ENCODE results near the gene CLSTN1.
"Not testable (repeated sequence)": the region's sequence is repeated elsewhere in the genome, so short reads cannot be mapped to it uniquely, and the experiment has no call there.

CLSTN1 gene

DNA sequence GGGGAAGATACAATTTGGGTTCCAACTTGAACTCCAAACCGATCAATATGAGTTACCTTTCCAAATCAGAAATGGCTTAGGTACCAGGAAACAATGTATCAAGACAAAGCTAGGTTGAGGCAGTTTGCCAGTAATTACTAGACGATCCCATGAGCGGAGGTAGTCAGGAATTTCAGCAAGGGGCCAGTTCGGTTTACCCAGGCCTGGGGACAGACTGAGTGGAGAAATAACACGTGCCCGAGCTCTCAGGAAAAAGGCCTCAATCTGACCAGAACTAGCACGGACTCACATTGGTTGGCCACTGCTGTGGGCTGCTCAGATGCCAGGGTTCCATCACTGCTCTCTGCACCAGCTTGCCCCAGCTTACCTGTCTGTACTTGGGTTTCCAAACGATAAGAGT lies 15.3 kb downstream of the CLSTN1 start:
- Histone ChIP-seq H3K9me2 (replicated peaks; ENCODE audit: insufficient read depth, low read length) (no peaks in the 10 kb centered on the region), H4K20me1 (ENCODE audit: low read depth, low read length) (peaks cover 10% of the 10 kb centered on the region; the same call in 1 of the 2 replicates), H3K79me2 (ENCODE audit: insufficient read depth, low read length) (peaks cover 98% of the 10 kb centered on the region), H3K9ac (ENCODE audit: low read length) (peak overlapping the region; percentile 11; the same call in 1 of the 2 replicates), H3K4me2 (ENCODE audit: low read depth, low read length, poor library complexity, severe bottlenecking) (peak overlapping the region; percentile 64), H3K9me3 (ENCODE audit: insufficient read depth, low read length) (no peaks in the 10 kb centered on the region), H3K27ac (ENCODE audit: low read depth, low read length) (peak overlapping the region; percentile 73), H3K27me3 (ENCODE audit: low read length) (no peaks in the 10 kb centered on the region), H3K4me3 (ENCODE audit: insufficient read depth, low read length, poor library complexity, severe bottlenecking) (no peak overlapping the region), H2AFZ (ENCODE audit: low read depth, low read length, severe bottlenecking) (no peak overlapping the region), H3F3A (ENCODE audit: insufficient read depth) (peaks cover 50% of the 10 kb centered on the region), H3K36me3 (ENCODE audit: low read length) (peaks cover 9% of the 10 kb centered on the region; the same call in 1 of the 2 replicates)
- TF ChIP-seq, protein P1, sequence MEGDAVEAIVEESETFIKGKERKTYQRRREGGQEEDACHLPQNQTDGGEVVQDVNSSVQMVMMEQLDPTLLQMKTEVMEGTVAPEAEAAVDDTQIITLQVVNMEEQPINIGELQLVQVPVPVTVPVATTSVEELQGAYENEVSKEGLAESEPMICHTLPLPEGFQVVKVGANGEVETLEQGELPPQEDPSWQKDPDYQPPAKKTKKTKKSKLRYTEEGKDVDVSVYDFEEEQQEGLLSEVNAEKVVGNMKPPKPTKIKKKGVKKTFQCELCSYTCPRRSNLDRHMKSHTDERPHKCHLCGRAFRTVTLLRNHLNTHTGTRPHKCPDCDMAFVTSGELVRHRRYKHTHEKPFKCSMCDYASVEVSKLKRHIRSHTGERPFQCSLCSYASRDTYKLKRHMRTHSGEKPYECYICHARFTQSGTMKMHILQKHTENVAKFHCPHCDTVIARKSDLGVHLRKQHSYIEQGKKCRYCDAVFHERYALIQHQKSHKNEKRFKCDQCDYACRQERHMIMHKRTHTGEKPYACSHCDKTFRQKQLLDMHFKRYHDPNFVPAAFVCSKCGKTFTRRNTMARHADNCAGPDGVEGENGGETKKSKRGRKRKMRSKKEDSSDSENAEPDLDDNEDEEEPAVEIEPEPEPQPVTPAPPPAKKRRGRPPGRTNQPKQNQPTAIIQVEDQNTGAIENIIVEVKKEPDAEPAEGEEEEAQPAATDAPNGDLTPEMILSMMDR (IDR thresholded peaks at IDR 0.05; ENCODE audit: insufficient read depth, low read length, poor library complexity, severe bottlenecking) = no peak
- no peak for TF ChIP-seq EZH2phosphoT487 (conservative IDR thresholded peaks at IDR 0.05; ENCODE audit: low read length)

GRCh38 chr1:9807541-9807940 lies 16.2 kb downstream of the CLSTN1 start:
- Histone ChIP-seq H3K4me2 (ENCODE audit: low read depth, low read length, poor library complexity, severe bottlenecking) (peak overlapping the region; percentile 64), H3K36me3 (ENCODE audit: low read length) (peaks cover 9% of the 10 kb centered on the region; the same call in 1 of the 2 replicates), H3K9ac (ENCODE audit: low read length) (peak overlapping the region; percentile 10; the same call in 1 of the 2 replicates), H2AFZ (ENCODE audit: low read depth, low read length, severe bottlenecking) (no peak overlapping the region), H3K9me3 (ENCODE audit: insufficient read depth, low read length) (no peaks in the 10 kb centered on the region), H3K79me2 (ENCODE audit: insufficient read depth, low read length) (peaks cover 98% of the 10 kb centered on the region), H3K9me2 (replicated peaks; ENCODE audit: insufficient read depth, low read length) (no peaks in the 10 kb centered on the region), H3F3A (ENCODE audit: insufficient read depth) (peaks cover 52% of the 10 kb centered on the region), H3K4me3 (ENCODE audit: insufficient read depth, low read length, poor library complexity, severe bottlenecking) (no peak overlapping the region), H3K27ac (ENCODE audit: low read depth, low read length) (peak overlapping the region; percentile 73), H3K27me3 (ENCODE audit: low read length) (no peaks in the 10 kb centered on the region), H4K20me1 (ENCODE audit: low read depth, low read length) (peaks cover 10% of the 10 kb centered on the region; the same call in 1 of the 2 replicates)
- TF ChIP-seq, protein P1 (IDR thresholded peaks at IDR 0.05; ENCODE audit: insufficient read depth, low read length, poor library complexity, severe bottlenecking) = no peak
- no peak for TF ChIP-seq EZH2phosphoT487 (conservative IDR thresholded peaks at IDR 0.05; ENCODE audit: low read length)

DNA sequence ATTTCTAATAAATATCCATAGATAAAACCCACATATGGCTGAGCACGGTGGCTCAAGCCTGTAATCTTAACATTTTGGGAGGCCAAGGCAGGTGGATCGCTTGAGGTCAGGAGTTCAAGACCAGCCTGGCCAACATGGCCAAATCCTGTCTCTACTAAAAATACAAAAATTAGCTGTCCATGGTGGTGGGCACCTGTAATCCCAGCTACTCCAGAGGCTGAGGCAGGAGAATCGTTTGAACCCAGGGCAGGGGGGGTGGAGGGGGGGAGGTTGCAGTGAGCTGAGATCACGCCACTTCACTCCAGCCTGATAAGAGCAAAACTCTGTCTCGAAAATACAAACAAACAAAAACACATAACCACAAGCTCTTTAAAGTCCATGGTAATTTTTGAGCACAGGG lies 17.8 kb downstream of the CLSTN1 start:
- Histone ChIP-seq H3K4me2 (ENCODE audit: low read depth, low read length, poor library complexity, severe bottlenecking) (peak overlapping the region; percentile 49), H3K27ac (ENCODE audit: low read depth, low read length) (peak overlapping the region; percentile 50; the same call in 1 of the 2 replicates), H3F3A (ENCODE audit: insufficient read depth) (peaks cover 46% of the 10 kb centered on the region), H3K79me2 (ENCODE audit: insufficient read depth, low read length) (peaks cover 98% of the 10 kb centered on the region)
- H3K4me3 ChIP-seq (ENCODE audit: insufficient read depth, low read length, poor library complexity, severe bottlenecking); H3K9me2 ChIP-seq (replicated peaks; ENCODE audit: insufficient read depth, low read length); H3K9me3 ChIP-seq (ENCODE audit: insufficient read depth, low read length); H2AFZ ChIP-seq (ENCODE audit: low read depth, low read length, severe bottlenecking); H3K36me3 ChIP-seq (ENCODE audit: low read length); H3K9ac ChIP-seq (ENCODE audit: low read length); H4K20me1 ChIP-seq (ENCODE audit: low read depth, low read length); H3K27me3 ChIP-seq (ENCODE audit: low read length): not testable (repeated sequence)

DNA sequence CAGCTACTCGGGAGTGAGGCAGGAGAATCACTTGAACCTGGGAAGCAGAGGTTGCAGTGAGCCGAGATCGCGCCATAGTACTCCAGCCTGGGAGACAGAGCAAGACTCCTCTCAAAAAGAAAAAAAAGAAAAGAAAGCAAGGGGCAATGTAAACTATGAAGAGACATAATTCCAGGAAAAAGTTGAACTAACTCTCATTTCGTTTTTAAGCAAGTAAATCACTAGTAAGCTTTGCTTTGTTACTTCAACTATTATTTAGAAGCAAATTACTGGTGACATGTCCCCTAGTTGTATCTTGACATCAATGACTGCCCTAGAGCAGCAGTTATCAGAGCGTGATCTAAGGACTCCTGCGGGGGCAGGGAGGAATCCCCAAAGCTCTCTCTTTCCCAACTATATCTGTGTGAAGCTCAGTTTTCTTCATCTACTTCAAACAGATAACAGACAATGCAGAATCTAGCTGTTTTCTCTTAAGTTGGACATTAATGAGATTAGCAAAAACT lies 18.7 kb downstream of the CLSTN1 start:
- TF ChIP-seq EZH2phosphoT487 (conservative IDR thresholded peaks at IDR 0.05; ENCODE audit: low read length) = no peak
- TF ChIP-seq, protein P1 (IDR thresholded peaks at IDR 0.05; ENCODE audit: insufficient read depth, low read length, poor library complexity, severe bottlenecking) = no peak
- peaks cover 95% of the 10 kb centered on the region for H3K79me2 ChIP-seq (ENCODE audit: insufficient read depth, low read length)
- H3K9me2 ChIP-seq (replicated peaks; ENCODE audit: insufficient read depth, low read length) = no peaks in the 10 kb centered on the region
- no peaks in the 10 kb centered on the region for H3K27me3 ChIP-seq (ENCODE audit: low read length)
- H3K9ac ChIP-seq (ENCODE audit: low read length) = peak overlapping the region; percentile 23; the same call in 1 of the 2 replicates
- H3K9me3 ChIP-seq (ENCODE audit: insufficient read depth, low read length) = no peaks in the 10 kb centered on the region
- H2AFZ ChIP-seq (ENCODE audit: low read depth, low read length, severe bottlenecking) = no peak overlapping the region
- H3K27ac ChIP-seq (ENCODE audit: low read depth, low read length) = peak overlapping the region; percentile 67
- H3K4me2 ChIP-seq (ENCODE audit: low read depth, low read length, poor library complexity, severe bottlenecking) = peak overlapping the region; percentile 49
- H4K20me1 ChIP-seq (ENCODE audit: low read depth, low read length) = no peaks in the 10 kb centered on the region; the same call in 1 of the 2 replicates
- peaks cover 43% of the 10 kb centered on the region for H3F3A ChIP-seq (ENCODE audit: insufficient read depth)
- peaks cover 9% of the 10 kb centered on the region; the same call in 1 of the 2 replicates for H3K36me3 ChIP-seq (ENCODE audit: low read length)
- no peak overlapping the region for H3K4me3 ChIP-seq (ENCODE audit: insufficient read depth, low read length, poor library complexity, severe bottlenecking)

- H3K9ac ChIP-seq (ENCODE audit: low read length); H3K27me3 ChIP-seq (ENCODE audit: low read length); H2AFZ ChIP-seq (ENCODE audit: low read depth, low read length, severe bottlenecking); H3K9me3 ChIP-seq (ENCODE audit: insufficient read depth, low read length); H3K9me2 ChIP-seq (replicated peaks; ENCODE audit: insufficient read depth, low read length); H3K4me3 ChIP-seq (ENCODE audit: insufficient read depth, low read length, poor library complexity, severe bottlenecking); H4K20me1 ChIP-seq (ENCODE audit: low read depth, low read length); H3K36me3 ChIP-seq (ENCODE audit: low read length): not testable (repeated sequence)
- Histone ChIP-seq H3K27ac (ENCODE audit: low read depth, low read length) (peak overlapping the region; percentile 71), H3F3A (ENCODE audit: insufficient read depth) (peaks cover 38% of the 10 kb centered on the region), H3K4me2 (ENCODE audit: low read depth, low read length, poor library complexity, severe bottlenecking) (peak overlapping the region; percentile 31), H3K79me2 (ENCODE audit: insufficient read depth, low read length) (peaks cover 96% of the 10 kb centered on the region)
Measured at GRCh38 chr1:9803003-9803918, 20.5 kb downstream of the CLSTN1 start.
